Activated T-helper 1 cell treated with anti-CD3 and anti-CD28 coated beads, Interleukin-2, amount 50 U/mL, for 16 hours (primary cell): ENCODE data around the gene KIF5A.

ENCODE experiments used
- DNase-seq, 2 donors: peaks; one replicate each; pipeline ENCODE4 v3.0.0-alpha.2; 2020; ENCODE audit warnings: low read depth in 1 of 2, low spot score in 1 of 2

Gene KIF5A

DNA sequence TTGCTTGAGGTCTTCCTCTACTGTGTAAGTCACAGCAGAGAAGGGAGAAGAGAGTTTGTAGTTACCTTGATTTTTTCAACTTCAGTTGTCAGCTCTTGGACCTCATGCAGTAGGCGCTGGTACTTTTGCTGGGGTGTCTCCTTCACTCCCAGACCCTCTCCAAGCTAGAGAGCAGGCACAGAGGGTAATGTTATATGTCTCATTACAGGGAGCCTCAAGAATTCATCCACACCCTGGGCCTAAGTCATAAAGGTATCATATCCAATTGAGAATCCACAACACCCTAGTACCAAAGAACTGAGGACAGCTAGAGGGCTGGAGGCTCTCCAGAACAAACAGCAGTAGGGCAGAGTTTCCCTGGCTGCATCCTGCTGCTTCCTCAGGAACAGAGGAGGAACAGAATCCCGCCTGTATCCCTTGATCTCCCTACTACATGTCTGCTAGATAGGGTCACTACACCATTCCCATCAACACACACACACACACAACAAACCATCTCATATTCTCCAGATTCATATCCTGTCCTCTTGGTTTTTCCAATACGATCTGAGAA lies 14.8 kb upstream of the KIF5A start:
- DNase-seq, result no peak

DNA sequence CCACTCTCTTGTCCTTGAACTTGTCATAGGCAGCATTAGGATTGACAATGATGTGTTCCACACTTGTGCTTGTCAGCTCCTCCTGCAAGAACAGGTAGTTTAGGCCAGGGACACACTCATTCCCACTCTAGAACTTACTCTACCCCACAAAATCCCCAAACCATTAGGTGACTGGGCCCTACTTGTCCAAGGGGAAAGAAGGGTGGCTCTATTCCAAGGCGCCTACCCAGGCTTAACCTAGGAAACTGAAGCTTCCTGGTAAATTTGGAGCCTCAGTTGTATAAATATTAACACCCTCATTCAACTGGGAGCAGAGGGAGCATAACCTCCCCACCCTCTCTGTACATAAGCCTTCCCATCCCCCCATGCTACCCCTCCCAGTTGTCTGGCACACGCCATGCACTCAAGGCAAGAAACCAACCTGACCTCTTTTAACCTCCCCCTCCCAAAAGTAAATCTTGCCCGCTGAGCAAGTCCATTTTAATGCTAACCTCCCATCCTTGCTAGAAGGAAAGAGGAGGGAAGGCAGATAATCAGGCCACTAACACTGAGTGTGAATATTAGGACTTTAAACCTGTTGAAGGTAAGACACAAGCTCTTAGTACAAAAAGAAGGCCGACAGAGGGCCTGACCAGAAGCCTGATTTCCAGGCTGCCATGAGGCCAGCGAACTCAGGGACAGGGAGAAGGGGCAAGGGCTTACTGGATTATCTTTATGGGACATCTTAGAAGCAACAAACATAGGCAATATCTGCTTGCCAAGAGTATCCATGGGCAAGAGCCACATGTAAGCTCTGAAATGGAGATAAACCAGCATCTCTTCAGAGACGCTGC lies 13.9 kb upstream of the KIF5A start:
- DNase-seq, result no peak

GRCh38 chr12:57536597-57536942 lies 13.3 kb upstream of the KIF5A start:
- no peak for DNase-seq

- no peak for DNase-seq
Measured at GRCh38 chr12:57539134-57539768, 10.6 kb upstream of the KIF5A start.

GRCh38 chr12:57541001-57541400 lies 8.8 kb upstream of the KIF5A start:
- no peak for DNase-seq

DNA sequence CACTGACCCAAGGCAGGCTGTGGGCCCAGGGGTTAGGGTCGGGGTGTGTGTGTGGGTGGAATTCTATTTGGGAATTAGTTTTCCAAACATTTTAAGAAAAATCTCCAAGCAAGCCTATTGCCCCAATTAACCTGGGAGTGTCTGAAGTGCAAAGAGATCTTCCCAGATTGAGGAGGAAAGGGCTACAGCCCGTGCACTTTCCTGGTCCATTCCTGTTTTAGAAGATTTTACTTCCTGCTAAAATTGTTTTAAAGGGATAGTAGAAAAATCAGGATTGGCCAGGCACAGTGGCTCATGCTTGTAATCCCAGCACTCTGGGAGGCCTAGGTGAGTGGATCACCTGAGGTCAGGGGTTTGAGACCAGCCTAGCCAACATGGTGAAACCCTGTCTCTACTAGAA lies 8.1 kb upstream of the KIF5A start:
- no peak for DNase-seq

DNA sequence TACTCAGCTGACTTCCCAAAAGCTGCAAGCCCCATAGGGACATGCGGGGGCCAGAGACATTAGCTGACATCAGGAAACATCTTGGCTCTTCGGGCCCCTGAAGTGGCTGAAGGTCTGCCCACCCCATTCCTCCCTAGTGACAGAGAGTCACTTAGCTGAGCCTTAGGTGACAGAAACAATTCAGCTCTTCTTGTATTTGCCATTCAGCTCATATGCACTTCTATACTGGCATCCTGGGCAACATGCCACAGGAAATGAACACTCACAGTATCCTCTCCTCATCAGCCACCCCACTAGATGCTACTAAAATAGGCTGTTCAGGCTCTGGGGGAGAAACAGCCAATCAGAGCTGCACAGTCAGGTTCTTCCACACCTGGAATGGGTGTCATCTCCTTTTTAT lies 6.3 kb upstream of the KIF5A start:
- no peak for DNase-seq

GRCh38 chr12:57545809-57546437 lies 3.9 kb upstream of the KIF5A start:
- DNase-seq, result no peak

DNA sequence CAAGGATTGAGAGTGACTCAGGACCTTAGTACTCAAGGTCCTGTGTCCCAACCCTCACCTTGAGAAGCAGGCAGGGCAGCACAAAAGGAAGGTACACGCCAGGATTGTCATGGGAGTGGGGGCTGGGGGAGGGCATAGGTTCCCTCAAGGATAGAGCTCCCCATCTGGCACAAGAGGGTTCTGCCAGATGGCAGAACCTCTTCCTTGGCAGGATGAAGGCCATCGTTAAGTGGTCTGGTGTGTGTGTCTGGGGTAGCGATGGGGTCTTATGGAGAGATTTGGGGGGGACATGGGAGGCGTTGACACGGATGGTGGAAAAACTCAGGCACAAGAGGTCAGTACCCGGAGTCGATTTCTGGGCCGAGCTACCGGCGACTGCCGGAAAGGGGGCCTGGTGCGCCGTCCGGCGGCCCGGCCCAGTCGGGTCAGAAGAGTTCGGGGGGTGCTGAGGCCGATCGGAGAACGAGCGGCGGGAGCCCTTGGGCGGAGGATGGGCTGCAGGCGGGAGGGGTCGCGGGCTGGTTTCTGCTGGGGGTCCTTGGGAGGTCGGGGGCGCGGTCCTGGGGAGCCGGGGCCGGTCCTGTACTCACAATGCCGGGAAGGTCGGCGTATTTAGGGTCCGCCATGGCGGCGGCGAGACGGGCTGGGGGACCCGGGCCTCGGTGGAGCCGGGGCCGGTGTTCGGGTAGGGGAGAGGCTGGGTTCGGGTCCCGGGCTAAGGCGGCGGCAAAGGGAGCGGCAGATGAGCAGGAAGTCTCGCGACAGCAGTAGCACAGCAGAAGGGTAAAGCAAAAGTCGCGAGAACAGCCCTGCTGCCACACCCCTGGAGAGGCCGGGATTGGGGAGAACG lies 3.2 kb upstream of the KIF5A start, which contains the start of gene DCTN2:
TSS of gene DCTN2 (minus strand) at position 755 of the 850 bp plus-strand sequence. CDS start at position 626, 129 bp downstream.
- peak; percentile 82 to 86 for DNase-seq

- DNase-seq, result no peak
Measured at GRCh38 chr12:57547288-57548012, 2.4 kb upstream of the KIF5A start.

DNA sequence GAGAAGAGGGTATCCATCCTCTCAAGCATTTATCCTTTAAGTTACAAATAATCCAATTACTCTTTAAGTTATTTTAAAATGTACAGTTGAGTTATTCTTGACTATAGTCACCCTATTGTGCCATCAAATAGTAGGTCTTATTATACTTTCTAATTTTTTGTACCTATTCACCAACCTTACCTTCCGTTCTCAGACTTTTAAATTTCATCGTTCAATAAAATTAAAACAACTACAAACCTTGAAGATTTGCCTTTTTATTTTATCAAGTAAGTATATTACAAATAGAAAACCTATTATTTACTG lies 1.9 kb upstream of the KIF5A start:
- DNase-seq, result no peak

- DNase-seq, result no peak
Measured at GRCh38 chr12:57548488-57548887, 1.4 kb upstream of the KIF5A start.

DNA sequence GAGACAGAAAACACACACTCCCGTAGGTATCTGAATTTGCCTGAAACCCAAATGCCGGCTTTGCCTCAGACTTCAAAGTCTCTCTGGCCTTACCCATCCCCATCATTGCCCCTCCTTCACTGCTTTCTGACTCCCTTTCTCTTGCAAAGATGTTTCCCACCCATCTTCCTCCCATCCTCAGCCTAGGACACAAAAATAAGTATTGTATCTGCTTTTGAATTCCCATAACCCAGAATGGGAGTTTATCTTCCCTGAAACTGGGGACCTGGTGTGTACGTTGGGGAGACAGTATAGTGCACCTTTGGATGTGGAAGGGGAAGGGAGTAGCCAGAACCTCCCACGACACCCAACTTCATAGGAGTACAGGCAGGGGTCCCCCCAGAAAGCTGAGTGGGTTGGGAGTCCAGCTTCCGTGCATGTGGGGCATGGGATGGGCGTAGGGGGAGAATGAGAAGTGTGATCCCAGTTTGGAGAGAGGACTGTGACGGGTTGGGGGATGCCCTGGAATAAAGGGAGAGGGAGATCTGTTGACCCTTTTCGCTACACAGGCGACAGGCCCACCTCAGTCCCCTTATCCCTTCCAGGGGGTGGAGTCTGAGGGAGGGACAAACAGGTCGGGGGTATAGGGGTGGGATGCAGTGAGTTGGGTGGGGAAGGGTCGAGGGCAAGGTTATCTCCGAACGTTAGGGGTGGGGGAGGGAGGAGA lies 488 bp upstream of the KIF5A start:
- DNase-seq, result no peak

DNA sequence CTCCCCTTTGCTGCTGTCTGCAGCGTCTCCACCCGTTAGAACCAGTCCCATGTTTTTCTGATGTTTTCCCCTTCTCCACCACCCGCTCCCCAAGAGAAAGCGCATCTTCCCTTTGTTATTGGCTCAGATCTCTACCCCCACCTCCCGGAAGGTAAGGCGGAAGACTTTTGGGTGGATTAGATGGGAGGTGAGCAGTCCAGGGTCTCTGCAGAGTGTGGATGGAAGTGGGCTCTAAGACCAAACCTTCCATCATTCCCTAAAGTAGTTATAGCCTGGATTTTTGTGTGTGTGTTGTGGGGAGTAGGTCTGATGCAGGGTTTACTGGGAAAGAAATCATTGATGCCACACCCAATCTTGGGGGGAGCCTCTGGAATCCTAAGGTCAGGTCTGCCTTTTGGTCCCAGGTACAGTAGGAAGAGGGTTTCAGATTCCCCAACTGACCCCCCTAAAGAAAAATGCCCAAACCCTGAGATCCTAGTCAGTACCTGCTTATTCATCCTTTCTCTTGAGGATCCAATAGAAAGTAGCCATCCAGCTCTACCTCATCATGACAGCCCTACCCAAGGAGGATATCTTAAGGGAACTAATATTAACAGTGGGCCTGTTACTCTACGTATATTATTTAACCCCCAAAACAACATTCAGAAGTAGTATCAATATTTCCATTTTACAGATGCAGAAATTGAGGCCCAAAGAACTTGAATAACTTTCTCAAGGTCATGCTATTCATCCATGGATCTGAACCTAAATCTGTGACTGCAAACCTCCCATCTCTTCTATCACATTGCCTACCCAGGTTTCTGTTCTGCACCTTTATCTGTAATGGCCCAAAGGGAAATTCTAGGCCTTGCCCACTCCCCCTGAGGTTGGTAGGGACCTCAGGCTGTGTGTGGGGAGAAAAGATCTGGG lies 1.1 kb downstream of the KIF5A start:
- no peak for DNase-seq

- DNase-seq, result no peak
Measured at GRCh38 chr12:57551637-57552305, 1.9 kb downstream of the KIF5A start.

DNA sequence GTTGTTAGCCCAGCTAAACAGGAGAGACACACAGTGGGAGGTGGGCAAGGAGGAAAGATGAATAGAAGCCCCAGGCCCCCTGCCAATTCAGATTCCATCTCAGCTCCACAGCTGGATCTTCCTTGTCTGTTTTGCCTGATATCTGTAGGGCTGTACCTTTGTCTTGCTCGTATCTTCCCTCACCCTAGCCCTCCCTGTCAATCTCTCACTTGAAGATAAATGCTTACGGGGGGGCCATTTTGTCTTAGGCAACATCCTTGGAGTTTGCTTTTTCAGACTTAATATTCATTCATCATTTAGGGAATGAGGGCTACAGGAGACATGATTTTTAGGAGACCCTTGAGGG lies 2.4 kb downstream of the KIF5A start:
- DNase-seq, result no peak

DNA sequence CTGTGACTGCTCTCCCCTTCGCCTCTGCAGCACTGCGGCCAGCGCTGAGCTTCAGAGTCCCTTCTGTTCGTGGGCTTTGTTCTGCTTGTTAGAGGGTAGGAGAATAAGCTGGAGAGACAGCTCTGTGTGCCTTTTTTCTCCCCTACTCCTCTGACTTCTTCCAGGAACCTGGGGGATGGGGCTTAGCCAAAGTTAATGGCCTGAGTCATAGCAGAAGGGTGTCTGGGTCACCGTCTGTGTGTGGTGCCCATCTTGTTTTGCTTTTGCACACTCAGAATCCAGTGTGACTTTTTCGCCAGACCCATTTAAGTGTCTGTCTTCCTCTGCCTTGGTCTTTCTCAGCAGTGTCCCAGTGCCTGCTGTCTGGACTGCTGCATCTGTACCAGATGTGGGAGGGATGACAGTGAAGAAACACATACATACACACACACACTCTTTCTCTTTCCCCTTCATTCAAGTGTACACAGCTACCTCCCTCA lies 3.0 kb downstream of the KIF5A start:
- no peak for DNase-seq
